CD14-positive monocyte (primary cell): Measurements from ENCODE around the gene ATF4. TPM values are rescaled to one million over a fixed set of nuclear protein-coding genes. Genes with fewer than 3 reads are reported as not detected.

Experiments
- DNase-seq, 3 donors: peaks; one replicate each; pipeline ENCODE4 v3.0.0-alpha.2; 2011 to 2022
- H2AFZ ChIP-seq: 2 replicates; pipeline ENCODE4 v1.6.0; 2012; ENCODE audit warnings: mild to moderate bottlenecking, low read depth, low read length, inconsistent platforms; ENCODE audit not compliant: insufficient read depth, poor library complexity, severe bottlenecking
- H3K27ac ChIP-seq, 2 donors: 1 replicate in 1 of 2; 2 replicates in 1 of 2; pipeline ENCODE4 v1.5.1; 2012 to 2013; ENCODE audit warnings: low read length in 2 of 2, control low read depth in 1 of 2, inconsistent platforms in 1 of 2, low read depth in 1 of 2, mild to moderate bottlenecking in 1 of 2
- H3K27me3 ChIP-seq, 2 donors: one replicate each; pipeline versions ENCODE4 v1.6.0 to v1.6.1; 2011 to 2013; ENCODE audit warnings: low read length in 2 of 2; ENCODE audit not compliant: control insufficient read depth in 2 of 2, insufficient read depth in 2 of 2
- H3K36me3 ChIP-seq, 2 donors: replicated peaks in 1 of 2; 1 replicate in 1 of 2; 2 replicates in 1 of 2; pipeline versions ENCODE4 v1.5.1 to v1.6.1; 2012 to 2013; ENCODE audit warnings: low read length in 2 of 2, control low read depth in 1 of 2, inconsistent platforms in 1 of 2, mild to moderate bottlenecking in 1 of 2; ENCODE audit not compliant: insufficient read depth in 2 of 2, control insufficient read depth in 1 of 2
- H3K4me1 ChIP-seq, 2 donors: 1 replicate in 1 of 2; 2 replicates in 1 of 2; pipeline versions ENCODE4 v1.5.1 to v1.6.1; 2012 to 2013; ENCODE audit warnings: low read length in 2 of 2, control low read depth in 1 of 2, inconsistent platforms in 1 of 2, mild to moderate bottlenecking in 1 of 2, moderate library complexity in 1 of 2; ENCODE audit not compliant: insufficient read depth in 2 of 2, control insufficient read depth in 1 of 2
- H3K4me2 ChIP-seq: replicated peaks from 2 replicates; pipeline ENCODE3; 2012; ENCODE audit warnings: low read length, moderate library complexity, mild to moderate bottlenecking; ENCODE audit not compliant: poor library complexity, severe bottlenecking; ENCODE audit errors: extremely low read depth
- H3K4me3 ChIP-seq, 3 experiments: fragments of 200-600 bp in 1 of 3; sonication (generic) in 1 of 3; replicated peaks in 1 of 3; 1 replicate in 2 of 3; 2 replicates in 1 of 3; pipeline ENCODE4 v1.5.1; 2011 to 2013; ENCODE audit warnings: low read length in 3 of 3, mild to moderate bottlenecking in 3 of 3, control low read depth in 2 of 3, low read depth in 2 of 3, inconsistent platforms in 1 of 3, moderate library complexity in 1 of 3
- H3K79me2 ChIP-seq: 2 replicates; pipeline ENCODE4 v1.6.0; 2012; ENCODE audit warnings: mild to moderate bottlenecking, control low read depth, inconsistent platforms, low read length, moderate library complexity; ENCODE audit not compliant: insufficient read depth
- H3K9ac ChIP-seq: 2 replicates; pipeline ENCODE4 v1.6.0; 2017; ENCODE audit warnings: low read length, mild to moderate bottlenecking; ENCODE audit not compliant: insufficient read depth, poor library complexity, severe bottlenecking
- H3K9me3 ChIP-seq, 2 donors: replicated peaks in 1 of 2; 1 replicate in 1 of 2; 2 replicates in 1 of 2; pipeline versions ENCODE4 v1.5.1 to v1.6.1; 2012 to 2013; ENCODE audit warnings: low read length in 2 of 2, control low read depth in 1 of 2; ENCODE audit not compliant: control insufficient read depth in 1 of 2, insufficient read depth in 1 of 2
- H4K20me1 ChIP-seq: 2 replicates; pipeline ENCODE4 v1.6.0; 2012; ENCODE audit warnings: mild to moderate bottlenecking, low read length, control low read depth, moderate library complexity; ENCODE audit not compliant: insufficient read depth
- H3K27ac Mint-ChIP-seq, 7 donors: one replicate each; pipeline ENCODE4 v1.8.0; 2020; ENCODE audit warnings: mild to moderate bottlenecking in 7 of 7, mixed read lengths in 7 of 7, moderate library complexity in 6 of 7, inconsistent platforms in 2 of 7
- H3K27me3 Mint-ChIP-seq, 3 donors: one replicate each; pipeline ENCODE4 v1.8.0; 2021 to 2022; ENCODE audit warnings: low read depth in 3 of 3, mild to moderate bottlenecking in 3 of 3, mixed read lengths in 3 of 3, moderate library complexity in 3 of 3, inconsistent platforms in 1 of 3
- H3K36me3 Mint-ChIP-seq, 2 donors: one replicate each; pipeline ENCODE4 v1.8.0; 2020; ENCODE audit warnings: mixed read lengths in 2 of 2, inconsistent platforms in 1 of 2, mild to moderate bottlenecking in 1 of 2
- H3K4me1 Mint-ChIP-seq: one replicate; pipeline ENCODE4 v1.8.0; 2020; ENCODE audit warnings: mild to moderate bottlenecking, mixed read lengths
- H3K4me3 Mint-ChIP-seq, 2 donors: one replicate each; pipeline ENCODE4 v1.8.0; 2020; ENCODE audit warnings: mild to moderate bottlenecking in 2 of 2, mixed read lengths in 2 of 2, moderate library complexity in 1 of 2
- H3K9me3 Mint-ChIP-seq, 7 donors: one replicate each; pipeline ENCODE4 v1.8.0; 2020 to 2022; ENCODE audit warnings: mixed read lengths in 7 of 7, mild to moderate bottlenecking in 6 of 7, moderate library complexity in 6 of 7, inconsistent platforms in 2 of 7
- WGBS: methylation state at CpG from one replicate; pipeline ENCODE4 v1.1.5; 2013; ENCODE audit warnings: missing lambda C conversion rate; ENCODE audit not compliant: insufficient coverage; 5-methylcytosine and 5-hydroxymethylcytosine counted together
- intact Hi-C, 2 donors: fragments of 100-400 bp; cut with micrococcal nuclease; formaldehyde crosslinking; loops; one replicate each; pipeline versions ENCODE4 v1.15.0 to v1.15.1; 2023
- polyA plus RNA-seq, 3 donors: library from polyadenylated mRNA; depleted of rRNA in 1 of 3; unstranded in 2 of 3; stranded (reverse) in 1 of 3; fragments of 300-500 nt in 2 of 3; fragments of >200 nt in 1 of 3; fragmentation: Illumina TruSeq in 2 of 3; gene quantifications; 1 replicate in 2 of 3; 2 replicates in 1 of 3; pipeline ENCODE4 v1.2.3, GENCODE V29; 2012 to 2021
- TF ChIP-seq, protein P1 (sequence below): fragments of 200-600 bp; IDR thresholded peaks from one replicate; pipeline ENCODE4 v1.8.0; 2022; ENCODE audit warnings: antibody characterized with exemption, mild to moderate bottlenecking

Gene ATF4
- polyA plus RNA-seq, 3 donors: 55.1 to 606 (median 59.0) TPM

DNA sequence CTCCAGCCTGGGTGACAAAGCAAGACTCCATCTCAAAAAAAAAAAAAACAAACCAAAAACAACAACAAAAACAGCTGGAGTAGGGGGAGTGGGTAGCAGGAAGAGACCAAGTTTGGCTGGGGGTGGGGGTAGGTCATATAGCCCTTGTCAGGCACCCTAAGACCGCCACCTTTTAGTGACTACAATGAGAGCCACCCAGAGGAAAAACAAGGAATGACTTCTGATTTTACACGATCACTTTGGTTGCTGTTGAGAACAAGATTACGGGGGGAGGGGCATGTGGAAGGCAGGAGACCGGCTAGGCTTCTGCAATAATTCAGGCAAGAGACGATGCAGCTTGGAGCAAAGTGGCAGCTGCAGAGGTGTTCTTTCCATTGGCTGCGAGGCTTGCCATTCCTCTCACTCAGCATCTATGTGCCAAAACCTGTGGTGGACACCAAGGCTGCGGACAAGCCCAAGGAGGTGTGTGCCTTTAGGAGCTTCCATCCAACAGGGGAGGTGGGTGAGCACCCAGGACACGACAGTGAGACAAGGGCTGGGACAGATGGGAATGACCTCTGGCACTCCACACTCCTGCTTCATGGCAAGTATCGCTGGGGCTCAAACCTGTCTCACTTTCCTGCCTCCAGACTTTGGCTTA, 10.4 kb downstream of the ATF4 start:
- Histone ChIP-seq H3K4me1 (peaks cover 63 to 77% of the 10 kb centered on the region in 2 donors), H3K4me2 (peak overlapping the region; percentile 86), H4K20me1 (peaks cover 58% of the 10 kb centered on the region), H3K79me2 (peaks cover 57% of the 10 kb centered on the region), H3K9me3 (no peaks in the 10 kb centered on the region), H3K27me3 (no peaks in the 10 kb centered on the region), H2AFZ (no peak overlapping the region), H3K27ac (peak overlapping the region in 1 of 2 donors; percentile 14), H3K4me3 (peak overlapping the region in 1 of 3 experiments; percentile 81), H3K36me3 (peaks cover 19 to 31% of the 10 kb centered on the region in 2 donors), H3K9ac (no peak overlapping the region)
- peak in 2 of 3 donors; percentile 29 to 50 for DNase-seq
- TF ChIP-seq, protein P1, sequence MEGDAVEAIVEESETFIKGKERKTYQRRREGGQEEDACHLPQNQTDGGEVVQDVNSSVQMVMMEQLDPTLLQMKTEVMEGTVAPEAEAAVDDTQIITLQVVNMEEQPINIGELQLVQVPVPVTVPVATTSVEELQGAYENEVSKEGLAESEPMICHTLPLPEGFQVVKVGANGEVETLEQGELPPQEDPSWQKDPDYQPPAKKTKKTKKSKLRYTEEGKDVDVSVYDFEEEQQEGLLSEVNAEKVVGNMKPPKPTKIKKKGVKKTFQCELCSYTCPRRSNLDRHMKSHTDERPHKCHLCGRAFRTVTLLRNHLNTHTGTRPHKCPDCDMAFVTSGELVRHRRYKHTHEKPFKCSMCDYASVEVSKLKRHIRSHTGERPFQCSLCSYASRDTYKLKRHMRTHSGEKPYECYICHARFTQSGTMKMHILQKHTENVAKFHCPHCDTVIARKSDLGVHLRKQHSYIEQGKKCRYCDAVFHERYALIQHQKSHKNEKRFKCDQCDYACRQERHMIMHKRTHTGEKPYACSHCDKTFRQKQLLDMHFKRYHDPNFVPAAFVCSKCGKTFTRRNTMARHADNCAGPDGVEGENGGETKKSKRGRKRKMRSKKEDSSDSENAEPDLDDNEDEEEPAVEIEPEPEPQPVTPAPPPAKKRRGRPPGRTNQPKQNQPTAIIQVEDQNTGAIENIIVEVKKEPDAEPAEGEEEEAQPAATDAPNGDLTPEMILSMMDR: peak; percentile 41
- Mint-ChIP-seq H3K9me3 (no peaks in the 10 kb centered on the region), H3K4me1 (peaks cover 64% of the 10 kb centered on the region), H3K27ac (peak overlapping the region; percentile 73 to 91 (median 88)), H3K27me3 (peaks cover 0 to 3% (median 2%) of the 10 kb centered on the region in 3 donors), H3K36me3 (peaks cover 22 to 45% of the 10 kb centered on the region in 2 donors), H3K4me3 (peak overlapping the region; percentile 85 to 94)
- intact Hi-C loops: loop anchor here (5.0 to 10.0 kb wide), 4 partner anchors 39 to 1104 kb away; partner anchors contain the start of genes MRTFA (in 1 of the 2) and RPL3 (in 1 of the 2)
- 11% methylated on average over 3 of the region's 9 CpGs for WGBS

GRCh38 chr22:39532215-39533073, 12.1 kb downstream of the ATF4 start, which contains the start of gene RPS19BP1:
Gene RPS19BP1, minus strand, starts transcription at chr22:39532748. Its CDS starts 10 bp downstream, at chr22:39532738.
- no peaks in the 10 kb centered on the region for H3K9me3 ChIP-seq
- peak within 1 kb of the TSS; percentile 85 for H3K9ac ChIP-seq
- H4K20me1 ChIP-seq: peaks cover 42% of the 10 kb centered on the region
- Mint-ChIP-seq H3K27me3 (peaks cover 0 to 3% (median 2%) of the 10 kb centered on the region in 3 donors), H3K4me3 (peak within 1 kb of the TSS; percentile 85 to 94), H3K36me3 (peaks cover 20 to 37% of the 10 kb centered on the region in 2 donors), H3K4me1 (peaks cover 51% of the 10 kb centered on the region), H3K9me3 (no peaks in the 10 kb centered on the region), H3K27ac (peak within 1 kb of the TSS; percentile 85 to 94 (median 90))
- WGBS: under 1% methylated on average over 49 of the region's 67 CpGs
- DNase-seq: peak; percentile 96 to 98 (median 96)
- H3K27ac ChIP-seq: peak within 1 kb of the TSS; percentile 75 to 85
- H3K4me3 ChIP-seq: peak within 1 kb of the TSS; percentile 77 to 90 (median 81)
- peak within 1 kb of the TSS; percentile 86 for H3K4me2 ChIP-seq
- H3K79me2 ChIP-seq: peaks cover 51% of the 10 kb centered on the region
- H3K4me1 ChIP-seq: peaks cover 48 to 61% of the 10 kb centered on the region in 2 donors
- peaks cover 17 to 28% of the 10 kb centered on the region in 2 donors for H3K36me3 ChIP-seq
- TF ChIP-seq, protein P1: no peak
- peak within 1 kb of the TSS; percentile 90 for H2AFZ ChIP-seq
- intact Hi-C loops: loop anchor here (2.0 to 10.0 kb wide), 5 partner anchors 14 to 1102 kb away; partner anchors contain the start of genes MRTFA (in 1 of the 2) and RPL3 (in 1 of the 2)
- H3K27me3 ChIP-seq: no peaks in the 10 kb centered on the region
